Superior temporal gyrus (tissue), 1 donor: ENCODE results near the gene KDM1B.
"Not testable (repeated sequence)": the region's sequence is repeated elsewhere in the genome, so short reads cannot be mapped to it uniquely, and the experiment has no call there.

Source experiments
- DNase-seq: peaks from one replicate; pipeline ENCODE4 v3.0.0-alpha.2; 2016; ENCODE audit errors: extremely low spot score

KDM1B gene

DNA sequence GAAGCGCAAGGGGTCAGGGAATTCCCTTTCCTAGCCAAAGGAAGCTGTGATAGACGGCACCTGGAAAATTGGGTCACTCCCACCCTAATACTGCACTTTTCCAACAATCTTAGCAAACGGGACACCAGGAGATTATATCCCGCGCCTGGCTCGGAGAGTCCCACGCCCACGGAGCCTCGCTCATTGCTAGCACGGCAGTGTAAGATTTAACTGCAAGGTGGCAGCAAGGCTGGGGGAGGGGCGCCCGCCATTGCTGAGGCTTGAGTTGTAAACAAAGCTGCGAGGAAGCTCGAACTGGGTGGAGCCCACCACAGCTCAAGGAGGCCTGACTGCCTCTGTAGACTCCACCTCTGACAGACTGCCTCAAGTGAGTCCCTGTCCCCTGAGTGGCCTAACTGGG lies 73.4 kb downstream of the KDM1B start:
- DNase-seq, result not testable (repeated sequence)

DNA sequence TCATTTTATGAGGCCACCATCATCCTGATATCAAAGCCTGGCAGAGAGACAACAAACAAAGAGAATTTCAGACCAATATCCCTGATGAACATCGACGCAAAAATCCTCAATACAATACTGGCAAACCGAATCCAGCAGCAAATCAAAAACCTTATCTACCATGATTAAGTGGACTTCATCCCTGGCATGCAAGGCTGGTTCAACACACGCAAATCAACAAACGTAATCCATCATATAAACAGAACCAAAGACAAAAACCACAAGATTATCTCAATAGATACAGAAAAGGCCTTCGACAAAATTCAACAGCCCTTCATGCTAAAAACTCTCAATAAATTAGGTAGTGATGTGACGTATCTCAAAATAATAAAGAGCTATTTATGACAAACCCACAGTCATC lies 76.6 kb downstream of the KDM1B start:
- DNase-seq, result not testable (repeated sequence)

DNA sequence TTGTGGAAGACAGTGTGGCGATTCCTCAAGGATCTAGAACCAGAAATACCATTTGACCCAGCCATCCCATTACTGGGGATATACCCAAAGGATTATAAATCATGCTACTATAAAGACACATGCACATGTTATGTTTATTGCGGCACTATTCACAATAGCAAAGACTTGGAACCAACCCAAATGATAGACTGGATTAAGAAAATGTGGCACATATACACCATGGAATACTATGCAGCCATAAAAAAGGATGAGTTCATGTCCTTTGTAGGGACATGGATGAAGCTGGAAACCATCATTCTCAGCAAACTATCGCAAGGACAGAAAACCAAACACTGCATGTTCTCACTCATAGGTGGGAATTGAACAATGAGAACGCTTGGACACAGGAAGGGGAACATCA lies 78.5 kb downstream of the KDM1B start:
- not testable (repeated sequence) for DNase-seq

DNA sequence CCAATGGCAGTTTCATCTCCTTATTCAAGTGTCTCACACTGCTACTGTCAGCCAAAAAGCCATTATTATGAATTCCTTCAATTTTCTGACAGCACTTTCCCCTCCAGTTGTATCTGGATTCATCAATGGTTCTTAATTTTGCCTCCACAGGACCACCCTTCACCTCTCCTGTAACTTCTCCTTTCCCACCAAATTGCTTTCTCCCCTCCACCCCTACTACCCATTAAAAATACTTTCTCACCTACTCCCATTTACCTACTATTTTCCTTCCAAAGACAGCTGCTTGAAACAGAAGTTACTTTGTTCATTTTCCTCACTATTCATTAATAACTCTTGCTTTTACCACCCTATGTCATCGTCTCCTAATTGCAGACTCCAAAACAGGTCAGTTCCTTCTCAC lies 79.3 kb downstream of the KDM1B start:
- no peak for DNase-seq

DNA sequence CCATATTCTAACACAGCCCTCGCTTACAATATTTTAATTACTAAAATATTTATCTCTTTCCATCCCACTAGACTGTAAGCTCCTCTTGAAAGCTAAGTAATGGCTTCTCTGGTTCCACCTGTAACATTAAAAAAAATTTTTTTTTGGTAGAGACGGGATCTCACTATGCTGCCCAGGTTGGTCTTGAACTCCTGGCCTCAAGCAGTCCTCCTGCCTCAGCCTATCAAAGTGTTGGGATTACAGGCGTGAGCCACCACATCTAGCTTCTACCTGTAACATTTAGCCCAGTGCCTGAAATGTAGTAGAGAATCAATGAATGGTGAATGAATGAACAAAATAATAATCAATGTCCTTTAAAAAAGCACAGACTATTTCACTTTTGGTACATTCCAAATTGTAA lies 80.3 kb downstream of the KDM1B start:
- no peak for DNase-seq

DNA sequence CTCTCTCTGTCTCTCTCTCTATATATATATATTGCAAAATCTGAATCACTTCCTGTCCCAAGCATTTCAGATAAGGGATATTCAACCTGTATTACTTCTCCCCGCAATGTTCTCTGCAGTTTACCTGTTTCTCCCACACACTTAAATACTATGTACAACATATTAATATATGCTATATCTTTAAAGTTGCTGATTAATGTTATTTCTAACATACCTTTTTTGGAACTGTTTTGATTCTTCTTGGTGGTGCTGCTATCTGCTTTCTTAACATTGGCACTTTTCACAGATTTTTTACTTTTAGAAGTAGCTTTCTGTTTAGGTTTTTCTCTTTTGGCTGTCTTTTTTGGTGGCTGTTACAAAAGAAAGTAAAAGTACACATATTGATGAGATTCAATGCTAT lies 81.9 kb downstream of the KDM1B start:
- no peak for DNase-seq

DNA sequence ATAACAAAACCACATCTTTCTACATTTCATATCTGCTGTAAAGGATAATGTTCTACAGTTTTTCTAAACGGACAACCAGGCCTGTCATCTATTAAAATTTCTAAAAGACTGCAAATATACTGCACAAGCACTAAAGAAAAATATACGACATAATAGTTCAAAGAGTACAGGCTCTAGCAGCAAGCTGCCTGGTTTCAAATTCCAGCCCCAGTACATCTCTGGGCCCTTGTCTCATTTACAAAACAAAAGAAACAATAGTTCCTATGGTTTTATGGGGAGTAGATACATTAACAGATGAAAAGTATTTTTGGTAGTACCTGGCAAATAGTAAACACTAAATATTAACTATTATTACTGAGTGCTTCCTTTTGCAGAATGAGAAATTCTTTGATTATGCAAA lies 85.0 kb downstream of the KDM1B start:
- DNase-seq, result no peak

DNA sequence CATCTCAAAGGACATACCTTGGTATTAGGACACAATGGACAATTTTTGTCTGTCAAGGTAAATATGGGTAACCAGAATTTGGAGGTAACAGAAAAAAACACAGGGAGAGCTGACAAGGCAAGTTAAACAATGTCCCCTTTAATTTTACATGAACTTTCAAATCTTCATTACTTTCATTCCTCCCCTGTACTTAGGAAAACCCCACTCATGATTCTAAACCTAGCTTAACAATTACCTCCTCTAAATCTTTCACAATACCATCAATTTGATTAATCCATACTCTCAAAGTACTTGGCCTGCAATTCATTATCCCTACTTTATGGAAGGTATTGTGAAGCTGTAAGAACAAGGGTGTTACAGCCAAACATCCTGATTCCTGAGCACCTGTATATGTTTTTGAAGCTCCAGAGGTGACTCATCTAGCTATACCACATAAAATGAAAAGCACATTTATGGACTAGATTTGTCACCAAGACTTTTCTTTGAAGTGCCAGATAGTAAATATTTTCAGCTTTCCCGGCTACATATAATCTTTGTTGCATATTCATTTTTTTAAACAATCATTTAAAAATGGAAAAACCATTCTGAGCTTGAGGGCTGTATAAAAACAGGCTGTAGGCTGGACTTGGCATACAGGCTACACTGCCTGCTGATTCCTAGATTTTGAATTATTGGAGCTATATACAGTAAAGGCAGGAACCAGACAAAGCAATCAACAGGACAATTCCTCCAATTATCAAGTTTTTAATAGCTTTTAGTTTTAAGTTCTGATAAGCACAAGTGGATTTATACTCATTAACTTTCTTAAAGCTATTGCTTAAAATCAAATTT lies 86.2 kb downstream of the KDM1B start:
- no peak for DNase-seq

DNA sequence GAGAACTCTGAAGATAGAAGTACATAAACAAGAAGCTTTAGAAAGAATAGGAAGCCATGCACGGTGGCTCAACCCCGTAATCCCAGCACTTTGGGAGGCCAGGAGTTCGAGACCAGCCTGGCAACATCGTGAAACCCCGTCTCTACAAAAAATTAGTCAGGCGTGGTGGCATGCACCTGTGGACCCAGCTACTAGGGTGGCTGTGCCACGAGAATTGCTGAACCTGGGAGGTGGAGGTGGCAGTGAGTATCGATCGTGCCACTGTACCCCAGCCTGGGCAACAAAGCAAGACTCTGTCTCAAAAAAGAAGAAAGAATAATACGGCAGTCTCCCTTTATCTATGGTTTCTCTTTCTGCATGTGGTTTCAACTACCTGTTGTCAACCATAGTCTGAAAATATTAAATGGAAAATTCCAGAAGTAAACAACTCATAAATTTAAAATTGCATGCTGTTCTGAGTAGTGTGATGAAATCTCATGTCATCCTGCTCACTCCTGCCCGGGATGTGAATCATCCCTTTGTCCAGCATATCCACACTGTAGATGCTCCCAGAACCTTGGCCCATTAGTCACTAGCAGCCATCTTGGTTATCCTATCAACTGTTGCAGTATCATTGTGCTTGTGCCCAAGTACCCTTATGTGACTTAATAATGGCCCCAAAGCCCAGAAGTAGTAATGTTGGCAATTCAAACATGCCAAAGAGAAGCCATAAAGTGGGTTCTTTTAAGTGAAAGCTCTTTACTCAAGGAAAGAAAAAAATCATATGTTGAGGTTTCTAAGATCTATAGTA lies 87.0 kb downstream of the KDM1B start:
- DNase-seq, result no peak

DNA sequence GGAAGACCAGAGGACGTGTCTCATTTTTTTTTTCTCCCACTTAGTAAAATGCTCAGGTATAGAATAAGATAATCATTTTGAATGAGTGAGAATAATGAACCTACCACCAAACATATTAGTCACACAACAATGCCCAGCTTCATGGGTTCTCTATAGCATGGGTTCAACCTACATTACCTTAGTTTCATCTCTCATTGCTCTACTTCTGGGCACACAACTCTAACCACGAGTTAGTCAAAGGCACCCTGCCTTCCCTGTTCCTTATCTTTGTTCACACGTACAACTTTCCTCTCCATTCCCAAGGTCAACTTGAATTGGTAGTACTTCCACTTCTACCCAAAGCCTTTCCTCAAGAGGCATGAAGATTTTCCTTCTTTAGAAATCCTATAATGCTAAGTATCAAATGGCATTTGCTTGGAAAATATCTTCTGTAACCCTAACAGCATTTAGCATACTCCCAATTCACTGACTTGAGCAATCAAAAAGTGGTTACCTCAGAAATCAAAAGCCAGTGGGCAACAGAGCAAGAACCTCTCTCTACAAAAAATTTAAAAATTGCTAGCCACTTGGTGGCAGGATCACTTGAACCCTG lies 88.2 kb downstream of the KDM1B start:
- DNase-seq, result no peak

DNA sequence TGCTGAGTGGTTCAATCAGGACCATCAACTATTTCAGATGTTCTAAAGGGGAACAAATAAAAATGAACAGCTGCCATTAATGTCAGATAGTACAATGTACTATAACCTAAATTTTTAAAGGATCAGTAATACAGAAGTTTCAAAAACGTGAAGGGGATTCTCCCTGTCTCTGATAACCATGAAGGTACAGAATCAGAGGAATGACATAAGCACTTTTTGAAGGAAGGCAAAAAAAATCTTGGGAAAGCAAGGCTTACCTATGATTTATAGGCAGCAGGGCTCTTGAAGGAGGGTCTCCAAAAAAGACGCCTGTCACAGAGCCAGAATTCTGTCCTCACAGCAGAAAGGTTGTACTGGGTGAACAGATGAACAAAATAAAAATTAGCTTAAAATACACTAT lies 89.0 kb downstream of the KDM1B start:
- no peak for DNase-seq

DNA sequence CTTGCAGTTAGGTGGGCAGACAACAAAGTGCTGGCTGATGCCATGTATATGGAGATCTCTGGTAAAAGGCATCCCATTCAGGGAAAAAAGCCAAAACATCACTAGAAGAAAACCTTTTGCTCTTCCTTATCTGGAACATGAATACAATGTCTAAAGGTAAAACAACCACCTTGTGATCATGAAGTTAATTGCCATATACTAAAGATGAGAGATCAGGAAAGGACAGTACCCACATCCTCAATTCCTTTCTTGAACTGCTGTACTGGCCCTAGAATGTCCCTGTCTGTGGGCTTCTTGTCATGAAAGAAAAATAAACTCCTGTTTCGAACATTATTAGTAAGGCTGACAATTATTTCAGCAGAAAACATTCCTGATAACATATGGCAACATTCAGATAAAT lies 89.9 kb downstream of the KDM1B start:
- DNase-seq, result no peak

DNA sequence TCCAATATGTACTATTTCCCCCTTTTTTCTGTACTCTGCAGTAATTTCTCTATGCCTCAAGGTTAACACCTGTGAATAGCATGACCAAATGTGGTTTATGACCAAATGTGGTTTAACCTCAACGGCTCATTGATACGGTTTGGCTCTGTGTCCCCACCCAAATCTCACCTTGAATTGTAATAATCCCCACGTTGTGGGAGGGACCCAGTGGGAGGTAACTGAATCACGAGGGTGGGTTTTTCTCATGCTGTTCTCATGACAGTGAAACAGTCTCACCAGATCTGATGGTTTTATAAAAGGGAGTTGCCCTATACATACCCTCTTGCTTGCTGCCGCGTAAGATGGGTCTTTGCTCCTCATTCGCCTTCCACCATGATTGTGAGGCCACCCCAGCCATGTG lies 90.4 kb downstream of the KDM1B start:
- no peak for DNase-seq

DNA sequence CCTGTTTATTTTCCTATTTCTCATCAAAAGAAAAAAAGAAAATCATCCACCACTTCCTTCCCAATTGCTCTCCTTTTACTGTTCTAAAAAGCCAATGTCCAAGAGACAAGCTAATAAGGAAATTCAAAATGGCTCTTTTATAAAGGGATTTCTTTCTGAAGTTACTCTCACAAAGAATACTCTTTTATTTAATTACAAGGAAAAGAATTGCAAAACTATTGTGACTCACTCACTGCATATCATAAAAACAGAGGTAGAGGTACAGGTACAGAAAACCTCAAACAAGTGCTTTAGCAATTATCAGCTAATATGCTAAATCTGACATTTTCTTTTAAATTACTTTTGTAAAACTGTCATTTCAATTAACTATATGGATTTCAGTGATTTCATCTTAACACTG lies 91.0 kb downstream of the KDM1B start:
- no peak for DNase-seq

DNA sequence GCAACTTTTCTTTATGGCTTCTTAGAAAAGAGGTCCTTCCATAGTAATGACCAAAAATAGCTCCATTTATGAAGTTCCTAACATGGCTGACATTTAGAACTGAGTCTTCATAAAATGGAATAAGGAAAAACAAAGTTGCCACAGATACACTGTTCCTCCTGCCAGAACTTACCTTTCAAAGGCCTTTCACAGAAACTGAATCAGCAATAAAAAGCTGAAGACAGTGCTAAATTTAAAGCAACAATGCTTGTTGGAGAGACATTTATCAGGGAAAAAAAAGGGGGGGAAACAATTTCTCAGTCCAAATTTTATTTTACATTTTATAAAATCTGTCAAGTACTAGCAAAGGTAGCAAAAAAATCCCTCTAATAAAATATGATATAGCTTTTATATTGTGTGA lies 91.8 kb downstream of the KDM1B start:
- DNase-seq, result no peak

DNA sequence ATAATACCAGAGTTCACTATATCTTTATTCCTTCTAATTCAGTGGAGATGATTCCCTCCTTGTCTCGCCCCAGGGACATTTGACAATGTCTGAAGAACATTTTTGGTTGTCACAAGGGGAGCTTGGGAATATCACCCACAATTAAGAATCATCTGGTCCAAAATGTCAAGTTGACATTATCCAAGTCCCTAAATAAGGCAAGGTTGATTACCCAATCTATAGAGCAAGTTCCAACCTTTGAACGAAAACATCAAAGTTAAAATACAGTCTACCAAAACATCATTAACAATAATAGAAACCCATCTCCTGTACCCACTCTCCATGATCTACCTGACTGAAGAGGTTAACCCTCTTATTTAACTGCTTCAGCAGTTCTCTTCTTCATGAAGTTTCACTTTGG lies 93.5 kb downstream of the KDM1B start:
- no peak for DNase-seq

DNA sequence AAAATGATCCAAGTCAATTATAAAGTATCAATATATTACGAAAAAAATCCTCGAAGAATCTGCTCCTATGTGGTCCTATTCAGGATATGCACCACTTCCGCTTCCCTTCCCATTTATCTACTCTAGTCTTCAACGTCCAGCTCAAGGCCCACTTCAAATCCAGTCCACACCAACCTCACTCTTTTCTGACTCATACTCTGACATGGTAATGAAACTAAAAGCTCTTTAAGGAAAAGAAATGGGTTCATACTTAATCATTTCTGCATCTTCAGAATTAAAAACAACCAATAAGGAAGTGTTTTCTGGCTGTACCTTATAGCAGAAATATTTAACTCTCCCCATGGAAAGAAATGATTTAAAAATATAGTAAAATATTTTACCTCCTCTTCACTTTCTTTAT lies 94.0 kb downstream of the KDM1B start:
- DNase-seq, result no peak

DNA sequence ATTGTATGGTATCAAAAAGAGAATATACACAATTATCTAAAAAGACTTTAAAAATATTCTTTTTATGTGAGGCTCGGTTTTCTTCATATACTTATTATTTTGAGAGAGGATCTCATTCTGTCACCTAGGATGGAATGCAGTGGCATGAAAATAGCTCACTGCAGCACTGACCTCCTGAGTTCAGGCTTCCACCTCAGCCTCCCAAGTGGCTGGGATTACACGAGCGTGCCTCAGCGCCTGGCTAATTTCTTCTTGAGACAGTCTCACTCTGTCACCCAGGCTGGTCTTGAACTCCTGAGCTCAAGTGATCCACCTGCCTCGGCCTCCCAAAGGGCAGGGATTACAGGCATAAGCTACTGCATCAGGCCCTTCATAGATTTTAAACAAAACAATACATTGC lies 98.4 kb downstream of the KDM1B start:
- DNase-seq, result no peak

DNA sequence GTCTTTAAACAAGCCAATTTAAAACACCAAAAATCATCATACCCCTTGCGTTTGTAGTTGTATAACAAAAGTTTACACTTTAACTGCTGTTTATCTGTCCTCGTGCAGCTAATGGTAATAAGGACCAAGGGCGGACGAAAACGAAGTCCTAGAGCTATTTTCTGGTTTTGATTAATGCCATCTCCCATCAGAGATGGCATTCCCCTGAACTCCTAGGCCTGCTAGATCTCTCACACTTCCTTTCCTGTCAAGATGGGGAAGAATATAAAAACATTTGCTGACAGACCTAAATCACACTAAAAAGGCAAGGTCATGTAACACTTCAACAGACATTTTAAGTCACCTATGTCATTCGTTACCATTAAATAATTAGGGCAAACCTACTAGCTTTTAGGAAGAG lies 99.6 kb downstream of the KDM1B start:
- no peak for DNase-seq

DNA sequence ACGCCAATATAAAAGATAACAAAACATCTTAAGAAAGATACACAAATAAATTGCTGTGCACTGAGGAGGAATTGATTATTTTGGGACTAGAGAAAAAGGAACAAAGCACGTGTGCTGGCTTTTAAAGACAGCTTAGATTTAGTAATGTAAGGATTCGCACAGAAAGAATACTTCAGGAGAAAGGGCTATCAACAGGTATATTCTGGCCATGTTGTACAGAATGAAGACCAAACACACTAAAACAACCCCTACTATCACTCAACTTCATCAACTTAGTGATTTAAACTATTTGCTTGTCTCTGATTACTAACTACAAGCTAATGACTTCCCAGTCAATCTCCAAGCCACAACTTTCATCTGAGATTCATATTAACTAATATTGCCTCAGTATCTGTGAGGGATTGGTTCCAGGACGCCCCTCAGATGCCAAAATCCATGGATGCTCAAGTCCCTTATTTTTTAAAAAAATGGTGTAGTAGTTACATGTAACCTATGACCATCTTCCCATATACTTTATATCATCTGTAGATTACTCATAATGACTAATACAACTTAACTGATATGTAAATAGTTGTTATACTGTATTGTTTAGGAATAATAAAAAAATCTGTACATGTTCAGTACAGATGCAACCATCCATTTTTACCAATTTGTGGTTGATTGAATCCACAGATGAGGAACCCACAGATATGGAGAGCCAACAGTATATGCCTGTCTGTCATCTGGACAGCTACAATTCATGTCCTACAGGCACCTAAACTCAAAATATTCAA lies 104.6 kb downstream of the KDM1B start:
- no peak for DNase-seq

DNA sequence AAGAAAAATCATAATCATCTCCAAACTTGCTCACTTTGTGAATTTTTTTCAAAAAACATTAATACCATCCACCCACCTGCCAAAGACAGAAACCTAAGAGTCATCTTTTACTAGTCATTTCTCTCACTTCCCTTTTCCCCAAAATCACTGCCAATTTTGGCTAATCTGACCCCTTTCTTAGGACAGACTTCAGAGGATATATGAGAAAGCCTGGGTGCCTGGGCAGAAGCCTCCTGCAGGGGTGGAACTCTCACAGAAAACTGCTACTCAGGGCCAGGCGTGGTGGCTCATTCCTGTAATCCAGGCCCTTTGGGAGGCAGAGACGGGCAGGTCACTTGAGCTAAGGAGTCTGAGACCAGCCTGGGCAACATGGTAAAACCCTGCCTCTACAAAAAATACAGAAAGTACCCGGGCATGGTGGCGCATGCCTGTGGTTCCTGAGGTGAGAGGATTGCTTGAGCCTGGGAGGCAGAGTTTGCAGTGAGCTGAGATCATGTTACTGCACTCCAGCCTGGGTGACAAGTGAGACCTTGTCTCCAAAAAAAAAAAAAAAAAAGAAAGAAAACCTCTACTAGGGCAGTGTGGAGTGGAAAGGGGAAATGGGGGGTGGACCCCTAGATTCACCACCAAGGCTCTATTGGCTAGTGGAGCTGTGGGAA lies 105.4 kb downstream of the KDM1B start:
- no peak for DNase-seq

DNA sequence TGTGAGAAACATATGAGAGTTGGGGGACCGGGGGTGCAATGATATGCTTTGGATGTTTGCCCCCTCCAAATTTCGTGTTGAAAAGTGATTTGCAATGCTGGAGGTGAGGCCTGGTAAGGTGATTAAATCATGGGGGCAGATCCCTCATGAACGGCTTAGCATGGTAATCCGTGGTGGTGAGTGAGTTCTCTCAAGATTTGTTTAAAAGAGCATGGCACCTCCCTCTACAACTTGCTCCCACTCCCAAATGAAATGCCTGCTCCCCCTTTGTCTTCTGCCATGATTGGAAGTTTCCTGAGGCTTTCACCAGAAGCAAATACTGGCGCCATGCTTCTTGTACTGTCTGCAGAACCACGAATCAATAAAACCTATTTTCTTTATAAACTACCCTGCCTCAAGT lies 106.7 kb downstream of the KDM1B start:
- no peak for DNase-seq
